OCI-LY1 (cell line): ENCODE measurements around the gene GRHL1.

ENCODE experiments used
- CTCF ChIP-seq: fragments of 200-600 bp; sonication (generic), shearing (Covaris generic); IDR thresholded peaks from 2 replicates; pipeline ENCODE4 v1.5.1; 2017; ENCODE audit warnings: mild to moderate bottlenecking, antibody characterized with exemption, low read length, moderate library complexity, mixed read lengths
- EZH2 ChIP-seq: fragments of 200-600 bp; sonication (generic), shearing (Covaris generic); IDR thresholded peaks from 2 replicates; pipeline ENCODE4 v1.8.0; 2017; ENCODE audit warnings: borderline replicate concordance, mixed run types, mild to moderate bottlenecking, antibody characterized with exemption, low read length, moderate library complexity, mixed read lengths

DNA sequence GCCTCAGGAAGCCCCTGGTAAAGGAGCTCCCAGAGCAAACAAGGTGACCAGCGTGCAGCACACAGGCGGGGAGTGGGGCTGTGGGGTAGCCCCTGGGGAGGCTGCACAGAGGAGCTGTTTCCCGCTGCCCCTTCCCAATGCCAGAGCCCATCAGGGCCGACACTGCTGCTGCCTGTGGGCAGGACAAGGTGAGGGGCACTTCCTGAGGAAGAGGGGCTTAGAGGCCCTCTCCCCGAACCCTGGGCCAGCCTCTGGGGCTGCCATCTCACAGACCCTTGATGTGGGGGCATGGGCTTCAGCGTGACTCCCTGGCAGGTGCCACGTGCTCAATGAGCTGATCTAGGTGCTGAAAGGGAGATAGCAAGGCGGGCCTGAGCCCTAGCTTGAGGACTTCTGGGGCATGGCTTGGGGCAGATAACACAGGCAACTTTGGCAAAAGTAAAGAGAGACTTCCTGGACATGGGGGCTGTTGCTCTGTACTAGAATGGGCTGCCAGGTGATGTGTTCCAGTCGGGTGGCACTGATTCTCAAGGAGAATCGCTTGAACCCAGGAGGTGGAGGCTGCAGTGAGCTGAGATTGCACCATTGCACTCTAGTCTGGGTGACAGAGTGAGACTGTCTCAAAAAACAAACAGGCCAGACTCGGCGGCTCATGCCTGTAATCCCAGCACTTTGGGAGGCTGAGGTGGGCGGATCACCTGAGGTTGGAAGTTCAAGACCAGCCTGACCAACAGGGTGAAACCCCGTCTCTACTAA lies 81.9 kb downstream of the GRHL1 start:
- no peak for TF ChIP-seq CTCF
- TF ChIP-seq EZH2: no peak
